Measurements from ENCODE around the gene CREB3.

GRCh38 chr9:35691334-35691650 is 41.2 kb upstream of the CREB3 start:
- TF ChIP-seq, protein P1, sequence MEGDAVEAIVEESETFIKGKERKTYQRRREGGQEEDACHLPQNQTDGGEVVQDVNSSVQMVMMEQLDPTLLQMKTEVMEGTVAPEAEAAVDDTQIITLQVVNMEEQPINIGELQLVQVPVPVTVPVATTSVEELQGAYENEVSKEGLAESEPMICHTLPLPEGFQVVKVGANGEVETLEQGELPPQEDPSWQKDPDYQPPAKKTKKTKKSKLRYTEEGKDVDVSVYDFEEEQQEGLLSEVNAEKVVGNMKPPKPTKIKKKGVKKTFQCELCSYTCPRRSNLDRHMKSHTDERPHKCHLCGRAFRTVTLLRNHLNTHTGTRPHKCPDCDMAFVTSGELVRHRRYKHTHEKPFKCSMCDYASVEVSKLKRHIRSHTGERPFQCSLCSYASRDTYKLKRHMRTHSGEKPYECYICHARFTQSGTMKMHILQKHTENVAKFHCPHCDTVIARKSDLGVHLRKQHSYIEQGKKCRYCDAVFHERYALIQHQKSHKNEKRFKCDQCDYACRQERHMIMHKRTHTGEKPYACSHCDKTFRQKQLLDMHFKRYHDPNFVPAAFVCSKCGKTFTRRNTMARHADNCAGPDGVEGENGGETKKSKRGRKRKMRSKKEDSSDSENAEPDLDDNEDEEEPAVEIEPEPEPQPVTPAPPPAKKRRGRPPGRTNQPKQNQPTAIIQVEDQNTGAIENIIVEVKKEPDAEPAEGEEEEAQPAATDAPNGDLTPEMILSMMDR (IDR thresholded peaks at IDR 0.05 in 4 of 5, conservative IDR thresholded peaks at IDR 0.05 in 1 of 5) = no peak
- no peak for TF ChIP-seq POLR2A (IDR thresholded peaks at IDR 0.05)
